CD4-positive, alpha-beta T cell (primary cell): ENCODE measurements around the gene DOLPP1. TPM values are rescaled to one million over a fixed set of nuclear protein-coding genes. Genes with fewer than 3 reads are reported as not detected.

Experiments used
- ATAC-seq: fragments of 200-7000 bp; cut with Tn5 transposase; one replicate; pipeline ENCODE4 v1.10.0; 2022; ENCODE audit warnings: mild to moderate bottlenecking; ENCODE audit not compliant: poor library complexity
- CTCF ChIA-PET: fragments of 350-600 bp; sonication (Branson Sonifier 250); formaldehyde crosslinking; loops from one replicate; lab custom pipeline; 2021; ENCODE audit warnings: antibody characterized with exemption, inconsistent platforms; lab: Charles Lee
- POLR2A ChIA-PET: fragments of 350-600 bp; sonication (Branson Sonifier 250); formaldehyde crosslinking; loops from one replicate; lab custom pipeline; 2021; ENCODE audit warnings: antibody characterized with exemption, inconsistent platforms; lab: Charles Lee
- DNase-seq, 14 experiments: peaks; one replicate each; pipeline ENCODE4 v3.0.0-alpha.2; 2013 to 2020; ENCODE audit warnings: mixed read lengths in 2 of 14
- H3K27ac ChIP-seq, 2 donors: one replicate each; pipeline versions ENCODE4 v1.5.1 to v1.7.0; 2013; ENCODE audit warnings: low read length in 2 of 2, low read depth in 1 of 2, mild to moderate bottlenecking in 1 of 2
- H3K27me3 ChIP-seq, 2 experiments: 1 replicate in 1 of 2; 2 replicates in 1 of 2; pipeline versions ENCODE4 v1.6.1 to v1.7.0; 2013; ENCODE audit warnings: low read length in 2 of 2, control low read depth in 1 of 2, mild to moderate bottlenecking in 1 of 2, moderate library complexity in 1 of 2; ENCODE audit not compliant: insufficient read depth in 2 of 2, control insufficient read depth in 1 of 2
- H3K36me3 ChIP-seq: one replicate; pipeline ENCODE4 v1.6.1; 2013; ENCODE audit warnings: low read length, control low read depth; ENCODE audit not compliant: insufficient read depth
- H3K4me1 ChIP-seq: one replicate; pipeline ENCODE4 v1.6.1; 2013; ENCODE audit warnings: low read length, control low read depth; ENCODE audit not compliant: insufficient read depth
- H3K4me3 ChIP-seq: one replicate; pipeline ENCODE4 v1.5.1; 2013; ENCODE audit warnings: mild to moderate bottlenecking, low read length, moderate library complexity
- H3K9me3 ChIP-seq, 2 experiments: 1 replicate in 1 of 2; 2 replicates in 1 of 2; pipeline versions ENCODE4 v1.6.1 to v1.7.0; 2013; ENCODE audit warnings: low read length in 2 of 2, mild to moderate bottlenecking in 2 of 2, control low read depth in 1 of 2, moderate library complexity in 1 of 2; ENCODE audit not compliant: control insufficient read depth in 1 of 2, insufficient read depth in 1 of 2
- H3K27ac Mint-ChIP-seq: one replicate; pipeline ENCODE4 v1.8.0; 2020; ENCODE audit warnings: mixed read lengths
- H3K27me3 Mint-ChIP-seq: one replicate; pipeline ENCODE4 v1.8.0; 2021; ENCODE audit warnings: mixed read lengths
- H3K36me3 Mint-ChIP-seq: one replicate; pipeline ENCODE4 v1.8.0; 2021; ENCODE audit warnings: low read depth, mixed read lengths
- H3K4me1 Mint-ChIP-seq: one replicate; pipeline ENCODE4 v1.8.0; 2021; ENCODE audit warnings: low read depth, mixed read lengths
- H3K4me3 Mint-ChIP-seq: one replicate; pipeline ENCODE4 v1.8.0; 2020; ENCODE audit warnings: mild to moderate bottlenecking, mixed read lengths
- H3K9me3 Mint-ChIP-seq: one replicate; pipeline ENCODE4 v1.8.0; 2020; ENCODE audit warnings: mixed read lengths
- CTCF ChIP-seq: fragments of 200-600 bp; IDR thresholded peaks from one replicate; pipeline ENCODE4 v1.8.0; 2022; ENCODE audit warnings: antibody characterized with exemption, mild to moderate bottlenecking
- intact Hi-C, 2 experiments: fragments of 100-400 bp; cut with DNase I in 1 of 2; cut with micrococcal nuclease in 1 of 2; formaldehyde crosslinking; loops; one replicate each; pipeline versions ENCODE4 v1.15.1 to v1.9.0; 2023 to 2025; cut with DNase I, micrococcal nuclease
- total RNA-seq, 174 experiments: library from RNA in 2 of 174; stranded (reverse) in 2 of 174; gene quantifications; one replicate each; pipeline ENCODE4 v1.2.3 and lab custom pipeline; 2021 to 2026

The DOLPP1 gene
- total RNA-seq, 2 experiments from 2014 or later = 2.7 to 3.6 TPM

DNA sequence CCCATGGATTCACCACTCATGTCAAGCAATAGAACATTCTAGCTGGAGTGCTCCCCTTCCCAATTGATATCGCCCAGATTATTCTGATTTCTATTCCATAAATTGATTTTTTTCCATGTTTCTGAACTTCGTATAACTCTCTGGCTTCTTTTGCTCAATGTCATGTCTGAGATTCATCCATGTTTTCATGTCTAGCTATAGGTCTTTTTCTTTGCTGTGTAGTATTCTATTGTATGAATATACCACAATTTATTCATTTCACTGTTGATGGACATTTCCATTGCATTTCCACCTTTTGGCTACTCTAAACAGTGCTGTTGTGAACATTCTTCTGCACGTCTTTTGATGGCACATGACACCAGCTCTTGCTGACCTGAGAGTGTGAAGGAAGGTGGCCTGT, 49.9 kb downstream of the DOLPP1 start:
- H3K27ac ChIP-seq = no peak overlapping the region
- H3K4me3 ChIP-seq = no peak overlapping the region
- Mint-ChIP-seq H3K36me3 (peaks cover 66% of the 10 kb centered on the region), H3K4me3 (no peak overlapping the region), H3K9me3 (no peaks in the 10 kb centered on the region), H3K27me3 (no peaks in the 10 kb centered on the region), H3K4me1 (peaks cover 7% of the 10 kb centered on the region), H3K27ac (no peak overlapping the region)
- H3K9me3 ChIP-seq = no peaks in the 10 kb centered on the region
- no peak for DNase-seq
- ChIA-PET POLR2A (interaction anchor here (1.2 to 3.6 kb wide), 3 partner anchors 22 to 495 kb away, joined by 3 to 28 read pairs (median 3); partner anchors contain the start of genes IER5L and NTMT1), CTCF (interaction anchor here (1.1 to 4.3 kb wide), 11 partner anchors 8 to 494 kb away, joined by 4 to 57 read pairs (median 8); partner anchors contain the start of genes DOLPP1 and NTMT1)
- ATAC-seq = no peak
- intact Hi-C loops = loop anchor here (1.0 to 10.0 kb wide), 4 partner anchors 480 to 1104 kb away; no protein-coding TSS in a partner anchor
- no peak for TF ChIP-seq CTCF
- H3K4me1 ChIP-seq = peaks cover 12% of the 10 kb centered on the region
- H3K36me3 ChIP-seq = peaks cover 63% of the 10 kb centered on the region
- no peaks in the 10 kb centered on the region for H3K27me3 ChIP-seq

- Histone ChIP-seq H3K27ac (peak overlapping the region in 1 of 2 donors; percentile 22), H3K36me3 (peaks cover 61% of the 10 kb centered on the region), H3K4me3 (no peak overlapping the region), H3K4me1 (peaks cover 12% of the 10 kb centered on the region), H3K27me3 (no peaks in the 10 kb centered on the region), H3K9me3 (no peaks in the 10 kb centered on the region)
- TF ChIP-seq CTCF = peak; percentile 99
- peak; percentile 76 to 91 (median 84) for DNase-seq
- CTCF ChIA-PET = interaction anchor here (0.6 to 4.3 kb wide), 28 partner anchors 7 to 667 kb away, joined by 3 to 57 read pairs (median 4); partner anchors contain the start of genes DOLPP1, NTMT1 and PTPA
- no peaks in the 10 kb centered on the region for H3K9me3 Mint-ChIP-seq
- POLR2A ChIA-PET = interaction anchor here (0.6 to 3.6 kb wide), 10 partner anchors 9 to 494 kb away, joined by 3 to 28 read pairs (median 3); partner anchors contain the start of genes IER5L and NTMT1
- H3K4me1 Mint-ChIP-seq = peaks cover 7% of the 10 kb centered on the region
- H3K27me3 Mint-ChIP-seq = no peaks in the 10 kb centered on the region
- peak; percentile 99 for ATAC-seq
- no peak overlapping the region for H3K27ac Mint-ChIP-seq
- H3K4me3 Mint-ChIP-seq = no peak overlapping the region
- peaks cover 71% of the 10 kb centered on the region for H3K36me3 Mint-ChIP-seq
- intact Hi-C loops = loop anchor here (1.0 to 10.0 kb wide), 4 partner anchors 479 to 1103 kb away; no protein-coding TSS in a partner anchor
These were observed 50.6 kb downstream of the DOLPP1 start for GRCh38 chr9:129131300-129132145.

DNA sequence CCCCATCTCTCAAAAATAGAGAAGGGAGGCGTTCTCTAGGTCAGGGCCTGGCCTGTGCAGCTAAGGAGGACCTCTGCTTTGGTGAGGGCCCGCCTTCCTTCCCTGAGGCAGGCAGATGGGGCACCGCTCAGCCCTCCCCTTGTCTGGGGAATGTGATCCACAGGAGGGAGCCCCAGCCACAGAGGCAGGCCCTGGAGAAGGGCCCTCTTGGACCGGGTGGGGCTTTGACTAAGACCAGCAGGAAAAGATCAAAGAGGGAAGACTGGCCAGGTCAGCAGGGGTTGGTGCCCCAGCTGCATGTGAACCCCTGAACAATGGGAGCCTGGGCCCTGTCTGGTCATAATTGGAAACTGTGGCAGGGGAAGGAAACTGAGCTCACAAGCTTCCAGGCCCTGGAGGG, 52.2 kb downstream of the DOLPP1 start:
- H3K4me3 Mint-ChIP-seq = no peak overlapping the region
- Histone ChIP-seq H3K27ac (no peak overlapping the region), H3K36me3 (peaks cover 65% of the 10 kb centered on the region), H3K27me3 (no peaks in the 10 kb centered on the region), H3K4me3 (no peak overlapping the region), H3K9me3 (no peaks in the 10 kb centered on the region), H3K4me1 (peaks cover 12% of the 10 kb centered on the region)
- H3K9me3 Mint-ChIP-seq = no peaks in the 10 kb centered on the region
- no peaks in the 10 kb centered on the region for H3K27me3 Mint-ChIP-seq
- no peak overlapping the region for H3K27ac Mint-ChIP-seq
- ChIA-PET CTCF (interaction anchor here (1.4 to 4.3 kb wide), 2 partner anchors 11 to 126 kb away, joined by 4 to 57 read pairs; no protein-coding TSS in a partner anchor), POLR2A (no interaction called here)
- ATAC-seq (no peak), DNase-seq (no peak)
- intact Hi-C loops = loop anchor here in 1 of 2 experiments (10.0 kb wide), 1 partner anchor 1102 kb away; no protein-coding TSS in a partner anchor
- H3K36me3 Mint-ChIP-seq = peaks cover 73% of the 10 kb centered on the region
- peaks cover 7% of the 10 kb centered on the region for H3K4me1 Mint-ChIP-seq
- TF ChIP-seq CTCF = no peak
